Measurements from ENCODE around the gene NUDC. TPM values are rescaled to one million over a fixed set of nuclear protein-coding genes. Genes with fewer than 3 reads are reported as not detected.

Gene NUDC
- total and polyA plus RNA-seq, 2 of the 4 experiments (the other 2 are of a cell fraction), result 34.8 to 89.8 TPM

DNA sequence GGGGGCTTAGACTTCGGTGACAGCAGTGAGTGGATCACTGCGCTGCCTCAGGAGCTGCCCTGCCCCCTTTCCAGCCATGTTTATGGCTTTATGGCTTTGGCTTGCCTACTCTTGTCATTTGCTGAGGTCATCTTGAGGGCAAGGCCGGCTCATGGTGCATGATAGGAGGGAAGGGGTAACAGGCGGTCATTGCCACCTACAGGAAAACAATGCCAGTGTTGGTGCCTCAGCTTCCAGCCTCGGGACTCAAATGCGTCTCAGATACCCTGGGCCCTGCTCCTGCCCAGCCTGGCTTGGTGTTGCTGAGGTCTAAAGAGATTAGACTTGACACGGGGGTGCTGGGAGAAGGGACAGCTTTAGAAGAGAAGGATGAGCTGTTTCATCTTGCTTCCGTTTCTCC lies 24.2 kb downstream of the NUDC start:
- H3K9me1 ChIP-seq (ENCODE audit: insufficient read depth, low read length), result 0 out of 2 replicates have a peak, but pooled peaks cover 7% of the 10 kb centered on the region
- H2BK15ac ChIP-seq (ENCODE audit: low read depth, low read length), result no peak overlapping the region
- H2BK120ac ChIP-seq (ENCODE audit: low read depth, low read length), result no peak overlapping the region
- H2BK20ac ChIP-seq (ENCODE audit: low read depth, low read length), result no peak overlapping the region
- no peak overlapping the region for H4K91ac ChIP-seq (ENCODE audit: insufficient read depth, low read depth, low read length)
- no peak overlapping the region for H3K4me3 ChIP-seq (ENCODE audit: insufficient read depth, low read depth, low read length)
- H2AFZ ChIP-seq (replicated peaks; ENCODE audit: low read length, poor library complexity), result no peak overlapping the region
- WGBS, 2 experiments (ENCODE audit: extremely low coverage in 2 of 2, insufficient read length in 1 of 2), result 81% methylated on average over 4 of the region's 8 CpGs; no CpG with 5 or more reads in 1 of the 2 experiments
- H4K20me1 ChIP-seq (ENCODE audit: insufficient read depth, low read length), result no peaks in the 10 kb centered on the region; the same call in 1 of the 2 replicates
- no peak overlapping the region for H2AK9ac ChIP-seq (replicated peaks; ENCODE audit: low read depth, low read length, poor library complexity)
- no peak for DNase-seq
- no peak overlapping the region for H3K56ac ChIP-seq (ENCODE audit: extremely low read depth, insufficient read depth, low read length)
- no peak overlapping the region for H3K9ac ChIP-seq (ENCODE audit: low read depth, low read length)
- no peak overlapping the region for H4K5ac ChIP-seq (ENCODE audit: low read depth, low read length)
- no peak overlapping the region for H3K18ac ChIP-seq (ENCODE audit: low read depth, low read length)
- peaks cover 5 to 13% of the 10 kb centered on the region in 2 experiments; a peak in 2 of 4 replicates for H3K79me1 ChIP-seq (ENCODE audit: low read depth in 1 of 2, low read length in 2 of 2)
- no peak for ATAC-seq (ENCODE audit: low read depth)
- intact Hi-C loops (cut with micrococcal nuclease), result no loop called here
- no peak overlapping the region for H2BK5ac ChIP-seq (ENCODE audit: low read depth, low read length, poor library complexity, severe bottlenecking)
- H3K9me3 ChIP-seq (ENCODE audit: control insufficient read depth, insufficient read depth, low read length), result no peaks in the 10 kb centered on the region
- TF ChIP-seq BHLHE40 (IDR thresholded peaks at IDR 0.05; ENCODE audit: low read depth, low read length) (no peak), ELK1 (IDR thresholded peaks at IDR 0.05; ENCODE audit: borderline replicate concordance, low read depth, low read length) (no peak), MAFK (IDR thresholded peaks at IDR 0.05; ENCODE audit: low read depth, low read length) (no peak)
- no peak overlapping the region for H3K4me2 ChIP-seq (ENCODE audit: low read depth, low read length)
- in situ Hi-C loops (cut with MboI; ENCODE audit: low sequenced_read_pairs), result no loop called here
- H3K27ac ChIP-seq (ENCODE audit: insufficient read depth, low read length), result no peak overlapping the region
- H4K8ac ChIP-seq (ENCODE audit: low read depth in 2 of 2, low read length in 2 of 2), result no peak overlapping the region
- H3K27me3 ChIP-seq (ENCODE audit: control insufficient read depth, insufficient read depth, low read length), result no peaks in the 10 kb centered on the region
- dilution Hi-C loops (cut with HindIII; ENCODE audit: low sequenced_read_pairs, unreplicated experiment), result no loop called here
- no peak overlapping the region for H3K23ac ChIP-seq (ENCODE audit: low read depth, low read length)
- no peaks in the 10 kb centered on the region for H3K4me1 ChIP-seq (ENCODE audit: control insufficient read depth, insufficient read depth, low read length)
- H3K4ac ChIP-seq (ENCODE audit: low read depth, low read length), result no peak overlapping the region
- CTCF ChIA-PET, result no interaction called here
- BruUV-seq (replicated peaks), result no TSS peak
- POLR2A ChIA-PET (ENCODE audit: unreplicated experiment), result no interaction called here
- peaks cover 47% of the 10 kb centered on the region for H3K36me3 ChIP-seq (ENCODE audit: control insufficient read depth, insufficient read depth, low read length)
- H3K14ac ChIP-seq (replicated peaks; ENCODE audit: low read depth, low read length), result no peak overlapping the region
- no peak overlapping the region for H2AK5ac ChIP-seq (ENCODE audit: low read depth, low read length)

Data from IMR-90 (cell line).